Activated CD8-positive, alpha-beta memory T cell treated with anti-CD3 and anti-CD28 coated beads for 36 hours (primary cell): Measurements from ENCODE around the gene NPVF. TPM values are rescaled to one million over a fixed set of nuclear protein-coding genes. Genes with fewer than 3 reads are reported as not detected.

ENCODE experiments used
- CTCF ChIA-PET: fragments of 350-600 bp; sonication (Branson Sonifier 250); formaldehyde crosslinking; loops from one replicate; lab custom pipeline; 2021; ENCODE audit warnings: antibody characterized with exemption; lab: Charles Lee
- POLR2A ChIA-PET: fragments of 350-600 bp; sonication (Branson Sonifier 250); formaldehyde crosslinking; loops from one replicate; lab custom pipeline; 2021; ENCODE audit warnings: antibody characterized with exemption; lab: Charles Lee
- total RNA-seq, 2 experiments: library from RNA; stranded (reverse); gene quantifications; one replicate each; pipeline ENCODE4 v1.2.3, GENCODE V29; 2021

The NPVF gene
- total RNA-seq, 2 experiments from 2014 or later: not detected

GRCh38 chr7:25180592-25180923 is 47.7 kb downstream of the NPVF start:
- POLR2A ChIA-PET: interaction anchor here (1.6 kb wide), 1 partner anchor 55 kb away, joined by 11 read pairs; the partner anchor contains the start of gene CYCS
- CTCF ChIA-PET: interaction anchor here (0.9 to 1.7 kb wide), 4 partner anchors 11 to 55 kb away, joined by 3 to 7 read pairs (median 4); partner anchors contain the start of gene CYCS

GRCh38 chr7:25179771-25180591 is 48.3 kb downstream of the NPVF start:
- POLR2A ChIA-PET: interaction anchor here (1.6 kb wide), 1 partner anchor 55 kb away, joined by 11 read pairs; the partner anchor contains the start of gene CYCS
- CTCF ChIA-PET: interaction anchor here (0.9 to 1.7 kb wide), 4 partner anchors 12 to 55 kb away, joined by 3 to 7 read pairs (median 4); partner anchors contain the start of gene CYCS

GRCh38 chr7:25179325-25179724 is 49.0 kb downstream of the NPVF start:
- CTCF ChIA-PET: interaction anchor here (1.7 kb wide), 1 partner anchor 54 kb away, joined by 7 read pairs; the partner anchor contains the start of gene CYCS
- POLR2A ChIA-PET: interaction anchor here (1.6 kb wide), 1 partner anchor 54 kb away, joined by 11 read pairs; the partner anchor contains the start of gene CYCS

Other genes starting within 250 kb of the NPVF start
- 10 to 100 TPM; 74.0 to 74.3 TPM for gene OSBPL3, start 248.3 kb downstream of the NPVF start, total RNA-seq
- gene CYCS, start 103.2 kb downstream of the NPVF start, total RNA-seq: 100 to 1,000 TPM; 329 to 344 TPM